Endometrium (tissue), 2 donors: Measurements from ENCODE around the gene SLFN13.
"Not testable (repeated sequence)": the region's sequence is repeated elsewhere in the genome, so short reads cannot be mapped to it uniquely, and the experiment has no call there.

Experiments used
- FAIRE-seq: peaks from 2 replicates; lab custom pipeline; 2012; peaks lifted over from hg19 to GRCh38; lab: Jason Lieb, UNC
- donor health status: control.
- donor health status: control.

The SLFN13 gene

DNA sequence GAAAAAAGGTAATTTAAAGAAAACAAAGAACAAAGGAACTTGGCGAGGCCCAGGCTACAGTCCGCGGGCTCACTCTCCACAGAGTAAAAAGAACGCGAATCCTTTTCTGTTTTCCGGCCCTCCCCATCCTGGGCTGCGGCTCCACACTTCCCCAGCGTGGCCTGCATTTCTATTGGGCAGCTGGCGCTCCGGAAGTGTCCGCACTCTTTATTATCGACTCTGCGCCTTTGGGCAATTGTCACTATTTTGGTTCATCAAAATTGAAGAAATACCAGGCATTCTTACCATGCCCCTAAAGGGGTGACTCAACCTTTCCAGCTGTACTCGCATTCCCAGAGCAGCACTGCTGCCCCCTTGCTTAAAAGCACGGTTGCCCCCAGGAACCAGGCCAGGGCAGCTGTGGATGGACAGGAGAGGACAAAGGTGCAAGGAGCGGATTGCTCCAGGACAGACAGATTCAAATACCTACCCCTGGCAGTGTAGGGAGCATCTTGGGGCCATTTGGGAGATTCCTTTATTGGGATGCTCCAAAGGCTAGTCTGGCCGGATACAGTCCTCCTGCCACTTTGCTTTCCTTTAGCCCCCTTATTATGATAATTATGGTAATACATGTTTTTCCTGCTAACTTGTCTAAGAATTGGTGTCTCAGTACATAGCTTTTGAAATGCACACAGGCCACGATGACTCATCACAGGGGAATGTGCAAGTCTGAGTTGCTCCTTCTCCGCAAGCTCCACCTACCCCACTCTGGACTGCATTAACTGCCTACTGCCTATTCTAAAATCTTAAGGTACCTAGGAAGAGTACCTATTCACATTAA, 15.3 kb downstream of the SLFN13 start:
- FAIRE-seq = peak; percentile 93

DNA sequence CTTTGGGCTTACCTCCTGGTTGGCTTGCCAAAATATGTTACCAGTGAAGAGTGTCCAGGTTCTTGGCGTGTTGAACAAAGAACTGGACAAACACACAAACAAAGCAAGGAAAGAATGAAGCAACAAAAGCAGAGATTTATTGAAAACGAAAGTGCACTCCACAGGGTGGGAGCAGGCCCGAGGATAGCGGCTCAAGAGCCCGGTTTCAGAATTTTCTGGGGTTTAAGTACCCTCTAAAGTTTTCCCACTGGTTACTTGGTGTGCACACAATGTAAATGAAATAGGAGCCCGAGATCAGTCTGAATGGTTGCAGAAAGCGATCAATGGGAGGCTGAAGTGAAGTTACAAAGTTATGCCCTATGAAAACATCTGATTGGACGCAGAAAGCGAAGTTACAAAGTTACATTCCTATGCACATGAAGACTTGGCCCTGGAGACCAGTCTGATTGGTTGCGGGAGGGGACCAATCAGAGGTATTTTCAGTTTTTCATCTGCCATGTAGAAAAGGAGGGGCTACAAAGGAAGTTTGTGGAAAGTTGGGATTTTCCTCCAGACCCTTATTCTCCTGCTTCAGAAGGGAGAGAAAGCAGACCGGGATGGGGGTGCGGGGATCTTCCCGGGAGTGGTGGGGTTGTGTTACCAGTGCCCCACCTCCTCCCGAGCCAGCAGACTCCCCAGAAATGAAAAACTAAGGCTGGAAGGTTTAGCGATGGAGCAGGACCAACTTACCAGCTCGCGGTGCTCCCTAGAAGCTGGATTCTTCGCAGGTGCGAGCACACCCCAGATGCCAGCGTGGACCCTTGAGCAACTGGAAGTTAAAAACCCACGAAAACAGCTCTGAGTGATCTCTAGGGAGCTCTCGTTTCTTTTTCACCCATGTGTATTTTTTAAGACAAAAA, 16.1 kb downstream of the SLFN13 start, which contains the start of gene SLFN12:
TSS of gene SLFN12 (minus strand) at position 325 of the 899 bp plus-strand sequence. CDS start 9,472 bp downstream, outside the sequence.
- FAIRE-seq = peak; percentile 98

DNA sequence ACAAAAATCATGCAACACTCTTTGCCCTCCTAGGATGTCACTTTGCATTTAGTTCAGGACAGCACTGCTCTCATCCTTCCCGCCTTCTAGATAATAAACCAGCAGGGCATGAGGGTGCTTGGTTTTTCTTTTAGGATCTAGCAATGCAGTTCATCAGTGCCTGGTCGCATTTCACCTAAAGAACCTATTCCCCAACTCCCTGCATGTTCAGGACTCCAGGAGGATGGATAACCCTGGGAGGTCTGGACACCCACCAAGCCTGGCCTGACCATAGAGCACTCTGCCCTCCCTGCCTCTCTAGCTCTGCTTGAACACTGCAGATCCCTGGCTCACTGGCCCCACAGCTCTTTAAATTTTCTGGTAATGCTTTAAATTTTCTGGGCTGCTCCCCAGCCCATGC, 18.9 kb downstream of the SLFN13 start:
- FAIRE-seq = no peak

DNA sequence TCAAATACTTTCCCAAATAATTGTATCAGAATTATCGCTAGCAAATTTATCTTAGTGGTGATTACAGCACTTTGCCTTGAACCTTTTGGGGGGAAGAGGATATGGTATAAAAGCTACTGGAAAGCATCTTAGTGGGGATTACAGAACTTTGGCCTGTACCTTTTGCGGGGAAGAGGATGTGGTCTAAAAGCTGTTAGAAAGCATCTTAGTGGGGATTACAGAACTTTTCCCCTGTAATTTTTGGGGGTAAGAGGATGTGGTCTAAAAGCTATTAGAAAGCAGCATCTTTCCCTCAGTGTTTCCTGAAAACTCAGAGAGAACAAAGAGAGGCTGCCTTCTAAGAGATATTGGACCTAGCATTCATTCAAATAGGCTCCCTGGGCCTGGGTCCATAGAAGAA, 20.3 kb downstream of the SLFN13 start:
- FAIRE-seq = no peak

DNA sequence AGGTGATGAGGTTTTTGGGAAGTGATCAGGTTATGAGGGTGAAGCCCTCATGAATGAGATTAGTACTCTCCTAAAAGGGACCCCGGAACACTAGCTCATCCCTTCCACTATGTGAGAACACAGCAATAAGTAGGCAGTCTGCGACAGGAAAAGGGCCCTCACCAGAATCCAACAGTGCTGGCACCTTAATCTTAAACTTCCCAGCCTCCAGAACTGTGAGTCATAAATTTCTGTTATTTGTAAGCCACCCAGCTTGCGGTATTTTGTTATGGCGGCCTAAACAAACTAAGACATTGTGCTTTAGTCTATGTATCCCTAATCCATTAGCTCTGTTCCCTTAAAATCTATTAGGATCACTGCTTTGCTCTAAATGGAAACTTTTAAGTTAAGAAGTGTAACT, 24.8 kb downstream of the SLFN13 start:
- no peak for FAIRE-seq

DNA sequence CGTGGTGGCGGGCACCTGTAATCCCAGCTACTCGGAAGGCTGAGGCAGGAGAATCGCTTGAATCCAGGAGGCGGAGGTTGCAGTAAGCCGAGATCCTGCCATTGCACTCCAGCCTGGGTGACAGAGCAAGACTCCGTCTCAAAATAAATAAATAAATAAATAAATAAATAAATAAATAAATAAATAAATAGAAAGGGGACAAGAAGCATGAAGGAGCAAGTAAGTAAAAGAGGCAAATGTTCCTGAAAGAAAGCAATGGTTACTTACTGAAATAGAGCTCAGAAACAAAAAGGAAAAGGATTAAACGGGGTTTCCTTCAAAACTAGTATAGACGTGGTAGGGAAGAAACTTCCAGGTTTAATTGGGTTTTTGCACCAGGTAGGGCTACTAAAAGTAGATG, 27.5 kb downstream of the SLFN13 start:
- FAIRE-seq = not testable (repeated sequence)

DNA sequence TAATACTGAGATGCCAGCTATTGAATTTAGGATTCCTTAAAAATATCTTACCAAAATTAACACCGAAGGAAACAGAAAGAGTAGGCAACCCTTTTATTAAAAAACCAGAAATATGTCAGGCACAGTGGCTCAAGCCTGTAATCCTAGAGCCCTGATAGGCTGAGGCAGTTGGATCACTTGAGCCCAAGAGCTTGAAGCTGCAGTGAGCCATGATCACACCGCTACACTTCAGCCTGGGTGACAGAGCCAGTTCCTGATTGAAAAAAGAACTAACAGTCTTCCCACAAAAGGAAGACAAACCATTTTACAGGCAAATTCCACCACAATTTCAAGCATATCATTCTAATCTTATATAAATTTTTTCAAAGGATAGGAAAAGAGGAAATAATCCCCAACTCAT, 31.9 kb downstream of the SLFN13 start:
- no peak for FAIRE-seq

DNA sequence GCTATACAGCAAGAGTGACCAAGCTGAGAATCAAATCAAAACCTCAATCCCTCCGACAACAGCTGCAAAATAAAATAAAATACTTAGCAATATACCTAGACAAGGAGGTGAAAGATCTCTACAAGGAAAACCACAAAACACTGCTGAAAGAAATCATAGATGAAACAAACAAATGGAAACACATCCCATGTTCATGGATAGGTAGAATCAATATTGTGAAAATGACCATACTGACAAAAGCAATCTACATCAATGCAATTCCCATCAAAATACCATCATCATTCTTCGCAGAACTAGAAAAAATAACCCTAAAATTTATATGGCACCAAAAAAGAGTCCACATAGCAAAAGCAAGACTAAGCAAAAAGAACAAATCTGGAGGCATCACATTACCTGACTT, 33.9 kb downstream of the SLFN13 start:
- FAIRE-seq = not testable (repeated sequence)

DNA sequence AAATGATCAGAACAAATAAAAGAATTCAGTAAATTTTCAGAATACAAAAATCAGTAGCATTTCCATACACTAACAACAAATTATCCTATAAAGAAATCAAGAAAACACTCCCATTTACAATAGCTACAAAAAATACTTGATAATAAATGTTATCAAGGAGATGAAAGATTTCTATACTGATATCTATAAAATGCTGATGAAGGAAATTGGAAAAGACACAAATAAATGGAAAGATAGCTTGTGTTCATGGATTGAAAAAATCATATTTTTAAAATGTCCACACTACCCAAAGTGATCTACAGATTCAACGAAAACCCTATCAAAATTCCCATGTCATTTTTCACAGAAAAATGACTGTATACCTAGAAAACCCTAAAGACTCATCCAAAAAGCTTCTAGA, 34.3 kb downstream of the SLFN13 start:
- FAIRE-seq = no peak

DNA sequence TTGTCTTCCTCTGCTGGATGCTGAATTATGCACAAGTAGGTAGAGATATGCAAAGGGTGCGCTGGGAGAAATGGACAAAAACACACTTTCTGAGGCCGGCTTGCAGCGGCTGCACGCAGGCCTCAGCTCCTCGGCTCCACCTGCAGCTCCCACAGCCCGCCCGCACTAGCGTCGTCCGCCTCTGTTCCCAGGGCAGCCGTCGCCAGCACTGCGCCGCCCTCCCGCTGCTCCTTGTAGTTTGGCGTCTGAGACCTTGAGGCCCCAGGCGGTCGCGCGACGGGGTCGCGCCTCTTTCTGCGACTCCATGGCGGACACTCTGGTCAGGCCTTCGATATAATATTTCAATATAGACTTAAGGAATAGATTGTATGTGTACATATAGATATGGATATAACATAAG, 41.0 kb downstream of the SLFN13 start:
- no peak for FAIRE-seq

DNA sequence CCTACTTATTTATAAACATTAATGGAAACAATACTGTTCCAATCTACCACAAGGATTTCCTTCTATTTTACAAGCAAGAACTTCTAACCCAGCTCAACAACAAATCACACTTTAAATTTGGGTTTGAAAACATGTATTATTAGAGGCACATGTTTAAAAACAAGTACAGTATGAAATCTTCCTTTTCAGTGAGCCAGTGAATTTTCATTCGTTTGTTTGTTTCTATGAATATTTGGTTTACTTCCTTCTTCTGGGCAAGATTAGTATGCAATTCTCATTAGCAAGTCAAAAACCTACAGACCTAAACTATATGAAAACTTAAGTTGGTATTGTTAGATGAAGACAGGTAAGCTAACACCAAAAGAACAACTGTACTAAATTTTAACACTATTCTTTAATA, 42.0 kb downstream of the SLFN13 start:
- FAIRE-seq = no peak

DNA sequence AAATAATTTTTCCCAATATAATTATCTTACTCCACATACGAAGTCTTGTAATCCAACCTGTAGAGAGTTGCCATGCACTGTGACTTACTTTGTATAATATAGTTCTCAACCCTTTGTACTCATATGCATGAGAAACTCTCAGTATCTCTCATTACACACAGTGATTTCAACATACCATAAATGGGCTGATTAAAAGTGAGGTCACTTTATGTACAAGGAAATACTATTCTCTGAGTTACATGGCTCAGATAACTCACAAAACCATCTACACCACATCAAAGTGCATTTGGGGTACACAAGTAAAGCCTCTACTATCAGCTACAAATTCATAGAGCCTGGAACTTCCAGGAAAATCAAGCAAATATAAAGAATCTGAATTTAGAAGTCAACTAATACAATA, 44.2 kb downstream of the SLFN13 start:
- FAIRE-seq = no peak

DNA sequence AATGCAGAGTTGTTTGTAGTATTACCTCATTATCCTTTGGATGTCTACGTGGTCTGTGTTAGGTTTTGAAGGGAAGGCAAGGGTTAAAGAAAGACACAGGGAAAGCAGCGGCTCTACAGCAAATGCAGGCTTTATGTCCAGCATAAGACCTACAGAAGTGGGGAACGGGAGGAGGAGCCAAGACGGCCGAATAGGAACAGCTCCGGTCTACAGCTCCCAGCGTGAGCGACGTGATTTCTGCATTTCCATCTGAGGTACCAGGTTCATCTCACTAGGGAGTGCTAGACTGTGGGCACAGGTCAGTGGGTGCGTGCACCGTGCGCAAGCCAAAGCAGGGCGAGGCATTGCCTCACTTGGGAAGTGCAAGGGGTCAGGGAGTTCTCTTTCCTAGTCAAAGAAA, 54.8 kb downstream of the SLFN13 start:
- not testable (repeated sequence) for FAIRE-seq

DNA sequence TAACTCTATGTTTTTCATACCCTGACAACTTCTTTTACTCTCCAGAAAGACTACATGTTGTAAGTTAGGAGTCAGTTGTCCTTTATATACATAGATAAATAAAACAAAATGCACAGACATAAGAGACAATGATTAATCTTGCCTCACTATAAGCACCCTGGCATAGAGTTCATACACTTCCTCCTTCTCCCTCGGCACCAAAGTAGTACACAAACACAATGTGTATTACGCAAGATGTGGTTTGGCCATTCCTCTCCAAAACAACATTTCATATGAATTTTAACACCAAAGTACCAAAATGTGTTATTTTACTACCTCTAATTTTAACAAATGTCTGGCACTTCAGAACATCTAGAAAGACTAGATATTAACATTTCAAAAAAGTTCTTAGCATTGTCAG, 57.9 kb downstream of the SLFN13 start:
- FAIRE-seq = no peak

DNA sequence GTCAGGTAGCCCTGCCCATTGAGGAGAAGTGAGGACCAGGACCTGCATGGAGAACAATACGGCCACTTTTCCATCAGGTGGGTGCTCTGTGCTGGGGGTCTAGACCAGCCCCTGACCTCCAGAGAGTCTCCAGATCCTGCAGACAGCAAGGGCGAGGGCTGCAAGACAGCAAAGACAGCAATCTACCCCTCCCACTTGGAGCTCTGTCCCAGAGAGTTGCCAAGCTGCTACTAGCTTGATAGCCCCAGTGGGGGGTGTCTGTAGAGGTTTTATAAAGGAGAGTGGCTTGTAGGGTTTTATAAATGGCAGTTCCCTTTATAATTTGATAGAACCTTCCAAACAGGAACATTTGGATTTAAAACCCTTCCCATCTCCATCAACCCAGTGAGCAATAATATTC, 58.4 kb downstream of the SLFN13 start:
- FAIRE-seq = no peak

DNA sequence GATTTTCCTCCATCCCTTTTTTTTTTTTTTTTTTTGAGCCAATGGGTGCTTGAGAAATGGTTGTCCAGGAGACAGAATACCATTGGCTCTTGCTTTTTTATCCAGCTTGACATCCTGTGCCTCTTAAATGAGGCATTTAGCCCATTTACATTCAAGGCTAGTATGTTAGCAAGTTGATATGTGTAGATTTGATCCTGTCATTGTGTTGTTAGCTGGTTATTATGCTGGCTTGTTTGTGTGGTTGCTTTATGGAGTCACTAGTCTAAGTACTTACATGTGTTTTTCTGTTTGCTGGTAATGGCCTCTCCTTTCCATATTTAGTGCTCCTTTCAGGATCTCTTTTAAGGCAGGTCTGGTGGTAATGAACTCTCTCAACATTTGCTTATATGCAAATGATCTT, 61.1 kb downstream of the SLFN13 start:
- FAIRE-seq = no peak
